ENCODE results near the gene SLC52A3.
"Not testable (repeated sequence)": the region's sequence is repeated elsewhere in the genome, so short reads cannot be mapped to it uniquely, and the experiment has no call there.

The SLC52A3 gene

DNA sequence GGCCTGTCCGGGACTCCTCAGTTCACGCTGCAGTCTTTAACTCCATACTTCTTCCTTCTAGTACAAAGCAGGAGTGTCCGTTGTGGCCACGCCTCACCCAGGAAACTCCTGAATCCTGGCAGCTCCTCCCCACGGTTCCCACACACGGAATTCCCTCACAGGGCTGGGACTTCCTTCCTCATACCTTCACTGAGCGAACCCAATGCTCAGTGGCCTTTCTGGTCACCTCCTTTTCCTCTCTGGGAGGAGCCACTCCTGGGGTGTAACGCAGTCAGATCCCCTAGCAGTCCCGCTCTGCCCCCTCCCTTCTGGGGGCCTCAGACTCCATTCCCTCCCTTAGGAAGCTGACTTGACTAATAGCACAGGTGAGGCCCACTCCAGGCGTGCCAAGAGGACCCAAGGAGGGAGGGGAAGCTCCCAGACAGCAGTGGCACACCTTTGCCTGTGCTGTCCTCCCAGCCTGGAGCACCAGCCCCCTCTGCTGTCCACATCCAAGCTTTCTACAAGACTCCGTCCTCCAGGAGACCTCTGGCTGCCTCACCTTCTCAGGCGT lies at the start of gene SLC52A3:
SLC52A3 (minus strand) TSS at position 75 of the 553 bp plus-strand sequence. CDS start 2,726 bp downstream, outside the sequence.
- no peak for DNase-seq

DNA sequence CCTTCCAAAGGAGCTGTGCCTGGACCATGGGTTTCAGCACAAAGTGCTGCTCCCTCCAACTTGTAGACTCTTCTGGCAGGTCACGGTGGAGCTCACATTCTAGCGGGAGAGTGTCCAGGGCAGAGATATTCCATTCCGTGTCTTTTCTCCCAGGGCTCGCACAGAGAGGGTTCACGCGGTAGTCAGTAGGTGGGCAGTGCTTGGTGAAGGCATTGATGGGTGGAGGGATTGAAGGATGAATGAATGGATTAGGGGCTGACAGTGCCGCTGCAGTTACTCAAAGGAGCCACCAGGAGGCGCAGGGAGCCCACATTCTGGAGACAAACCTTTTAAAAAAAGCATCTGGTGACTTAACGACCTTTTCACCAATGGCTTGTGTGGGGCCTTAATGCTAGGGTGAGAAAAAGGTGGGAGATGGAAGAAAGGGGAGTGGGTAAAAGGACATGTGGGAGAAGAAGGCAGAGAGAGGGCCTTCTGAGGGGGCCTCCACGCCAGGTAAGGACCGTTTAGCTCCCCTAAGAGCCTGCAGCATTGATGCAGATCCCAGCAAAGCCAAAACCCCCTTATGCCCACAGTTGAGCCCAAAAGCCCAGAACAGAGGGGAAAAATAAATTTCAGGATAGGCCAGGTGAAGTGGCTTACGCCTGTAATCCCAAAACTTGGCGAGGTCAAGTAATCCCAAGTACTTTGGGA lies 47.8 kb upstream of the SLC52A3 start:
- no peak for DNase-seq

DNA sequence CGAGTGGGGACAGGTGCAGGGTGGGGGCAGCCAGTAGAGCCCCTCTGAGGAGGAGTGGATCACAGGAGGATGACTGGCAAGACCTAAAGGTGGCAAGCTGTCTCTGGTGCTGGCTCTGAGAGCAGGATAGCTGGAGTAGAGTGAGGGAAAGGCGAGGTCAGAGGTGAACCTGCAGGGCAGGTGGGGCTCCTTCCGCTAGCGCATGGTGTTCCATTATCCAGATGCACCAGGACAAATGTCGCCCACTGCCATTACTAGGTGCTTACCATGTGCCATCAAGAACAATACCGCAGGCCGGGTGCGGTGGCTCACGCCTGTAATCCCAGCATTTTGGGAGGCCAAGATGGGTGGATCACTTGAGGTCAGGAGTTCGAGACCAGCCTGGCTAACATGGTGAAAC lies 46.9 kb upstream of the SLC52A3 start:
- DNase-seq, result no peak

DNA sequence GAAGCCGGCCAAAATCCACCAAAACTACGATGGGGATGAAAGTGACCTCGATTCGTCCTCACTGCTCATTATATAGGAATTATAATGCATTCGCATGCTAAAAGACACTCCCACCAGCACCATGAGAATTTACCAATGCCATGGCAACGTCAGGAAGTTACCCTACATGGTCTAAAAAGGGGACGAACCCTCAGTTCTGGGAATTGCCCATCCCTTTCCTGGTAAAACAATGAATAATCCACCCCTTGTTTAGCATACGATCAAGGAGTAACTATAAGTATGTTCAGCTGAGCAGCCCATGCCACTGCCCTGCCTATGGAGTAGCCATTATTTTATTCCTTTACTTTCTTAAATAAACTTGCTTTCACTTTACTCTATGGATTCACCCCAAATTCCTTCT lies 45.1 kb upstream of the SLC52A3 start:
- DNase-seq, result no peak

DNA sequence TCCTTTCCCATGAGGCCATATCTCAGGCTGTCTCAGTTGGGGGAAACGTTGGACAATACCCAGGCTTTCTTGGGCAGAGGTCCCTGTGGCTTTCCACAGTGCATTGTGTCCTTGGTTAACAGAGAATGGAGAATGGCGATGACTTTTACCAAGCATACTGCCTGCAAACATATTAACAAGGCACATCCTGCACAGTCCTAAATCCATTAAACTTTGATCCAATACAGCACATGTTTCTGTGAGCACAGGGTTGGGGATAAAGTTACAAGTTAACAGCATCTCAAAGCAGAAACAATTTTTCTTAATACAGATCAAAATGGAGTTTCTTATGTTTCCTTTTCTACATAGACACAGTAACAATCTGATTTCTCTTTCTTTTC lies 44.1 kb upstream of the SLC52A3 start:
- not testable (repeated sequence) for DNase-seq

DNA sequence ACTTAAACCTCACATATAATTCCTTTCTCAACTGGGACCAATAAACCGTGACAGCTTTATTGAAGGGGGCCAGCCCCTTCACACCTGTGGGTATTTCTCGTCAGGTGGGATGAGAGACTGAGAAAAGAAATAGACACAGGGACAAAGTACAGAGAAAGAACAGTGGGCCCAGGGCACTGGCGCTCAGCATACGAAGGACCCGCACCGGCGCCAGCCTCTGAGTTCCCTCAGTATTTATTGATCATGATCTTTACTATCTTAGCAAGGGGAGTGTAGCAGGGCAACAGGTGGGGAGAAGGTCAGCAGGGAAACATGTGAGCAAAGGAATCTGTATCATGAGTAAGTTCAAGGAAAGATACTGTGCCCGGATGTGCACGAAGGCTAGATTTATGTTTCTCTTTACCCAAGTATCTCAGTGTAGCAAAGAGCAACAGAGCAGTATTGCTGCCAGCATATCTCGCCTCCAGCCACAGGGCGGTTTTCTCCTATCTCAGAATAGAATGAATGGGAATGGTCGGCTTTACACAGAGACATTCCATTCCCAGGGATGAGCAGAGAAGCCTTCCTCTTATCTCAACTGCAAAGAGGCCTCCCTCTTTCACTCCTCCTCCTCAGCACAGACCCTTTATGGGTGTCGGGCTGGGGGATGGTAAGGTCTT lies 43.6 kb upstream of the SLC52A3 start:
- not testable (repeated sequence) for DNase-seq

DNA sequence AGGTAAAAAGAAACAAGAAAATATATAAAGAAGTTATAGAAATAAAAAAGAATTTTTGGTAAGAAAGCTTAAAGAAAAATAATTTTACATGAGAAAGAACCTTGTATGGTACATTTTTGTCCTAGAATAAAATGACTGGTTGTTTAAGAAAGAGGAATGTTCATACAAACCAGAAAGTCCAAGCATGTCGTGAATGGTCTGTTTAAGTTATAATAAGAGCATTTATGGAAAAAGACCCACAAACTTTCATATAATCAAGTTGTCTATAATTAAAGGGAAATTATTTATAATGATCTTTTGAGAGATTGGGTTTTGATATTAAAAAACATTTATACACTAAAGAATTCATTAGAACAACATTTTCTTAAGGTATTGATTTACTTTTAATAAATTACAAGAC lies 37.4 kb upstream of the SLC52A3 start:
- no peak for DNase-seq

DNA sequence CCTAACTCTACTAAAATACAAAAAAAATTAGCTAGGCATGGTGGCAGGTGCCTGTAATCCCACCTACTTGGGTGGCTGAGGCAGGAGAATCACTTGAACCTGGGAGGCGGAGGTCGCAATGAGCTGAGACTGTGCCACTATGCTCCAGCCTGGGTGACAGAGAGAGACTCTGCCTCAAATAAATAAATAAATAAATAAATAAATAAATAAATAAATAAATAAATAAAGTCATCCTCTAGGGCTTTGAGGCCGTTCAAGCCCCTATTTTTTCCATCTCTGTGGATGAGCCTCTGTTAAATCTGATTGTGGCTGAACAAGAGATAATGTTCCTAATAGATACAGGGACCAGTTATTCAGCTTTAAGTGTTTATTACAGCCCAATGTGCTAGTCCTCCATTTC lies 33.4 kb upstream of the SLC52A3 start:
- DNase-seq, result no peak

DNA sequence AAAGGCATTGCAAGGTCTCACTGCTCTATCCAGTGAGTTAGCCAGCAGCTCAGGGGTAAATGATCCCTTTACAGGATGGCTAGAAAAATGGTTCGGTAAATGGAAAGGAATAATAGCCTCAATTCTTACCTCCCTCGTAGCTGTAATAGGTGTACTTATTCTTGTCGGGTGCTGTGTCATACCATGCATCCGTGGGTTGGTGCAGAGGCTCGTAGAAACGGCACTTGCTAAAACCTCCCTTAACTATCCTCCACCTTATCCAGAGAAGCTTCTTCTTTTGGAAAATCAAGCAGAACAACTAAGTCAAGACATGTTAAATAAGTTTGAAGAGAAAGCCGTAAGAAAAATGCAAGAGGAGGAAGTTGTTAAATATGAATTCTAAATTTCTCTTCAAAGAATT lies 31.7 kb upstream of the SLC52A3 start:
- DNase-seq, result not testable (repeated sequence)

DNA sequence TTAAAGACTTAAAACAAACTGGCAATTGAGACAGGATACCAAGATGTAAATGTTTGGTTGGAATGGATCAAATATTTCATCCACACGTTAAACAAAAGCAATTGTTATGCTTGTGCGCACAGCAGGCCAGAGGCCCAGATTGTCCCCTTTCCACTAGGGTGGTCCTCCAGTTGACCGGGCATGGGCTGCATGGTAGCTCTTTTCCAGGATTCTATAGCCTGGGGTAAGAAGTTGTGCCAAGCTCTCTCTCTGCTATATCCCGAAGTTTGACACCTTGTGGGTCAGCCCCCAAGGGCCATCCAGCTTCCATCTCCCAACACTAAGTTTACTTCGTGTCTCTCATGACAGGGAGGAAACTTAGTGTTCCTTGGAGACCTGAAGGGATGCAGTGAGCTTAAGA lies 30.4 kb upstream of the SLC52A3 start:
- not testable (repeated sequence) for DNase-seq

DNA sequence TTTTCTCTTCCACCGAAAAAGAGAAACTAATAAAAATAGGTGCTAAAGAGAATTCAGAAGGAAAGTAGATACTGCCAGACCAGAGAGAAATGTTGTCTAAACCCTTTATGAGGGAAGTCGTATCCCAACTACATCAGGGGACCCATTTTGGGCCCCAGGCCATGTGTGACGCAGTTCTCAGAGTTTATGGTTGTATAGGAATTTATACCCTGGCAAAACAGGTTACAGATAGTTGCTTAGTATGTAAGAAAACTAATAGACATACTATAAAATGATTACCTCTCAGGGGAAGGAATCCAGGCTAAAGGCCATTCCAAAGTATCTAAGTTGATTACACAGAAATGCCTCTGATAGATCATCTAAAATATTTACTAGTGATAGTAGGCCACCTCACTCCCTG lies 28.6 kb upstream of the SLC52A3 start:
- DNase-seq, result no peak

DNA sequence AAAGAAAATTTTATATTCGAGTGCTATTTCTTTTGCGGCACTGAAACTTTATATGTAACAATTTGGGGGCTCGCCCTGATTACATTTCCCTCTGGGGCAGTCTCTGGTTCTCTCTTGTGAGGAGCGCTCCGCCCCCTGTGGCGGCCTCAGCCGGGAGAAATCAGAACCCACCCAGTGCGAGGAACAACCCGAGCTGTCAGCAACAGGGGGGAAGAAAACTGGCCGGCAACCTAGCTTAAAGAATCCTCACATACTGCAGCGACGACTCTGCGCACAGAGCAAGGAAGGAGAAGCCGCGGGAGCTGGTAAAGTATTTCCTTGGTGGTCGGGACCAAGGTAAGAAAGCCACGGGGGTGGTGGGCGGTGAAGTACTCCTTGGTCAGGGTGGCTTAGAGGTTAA lies 23.9 kb upstream of the SLC52A3 start:
- DNase-seq, result no peak

DNA sequence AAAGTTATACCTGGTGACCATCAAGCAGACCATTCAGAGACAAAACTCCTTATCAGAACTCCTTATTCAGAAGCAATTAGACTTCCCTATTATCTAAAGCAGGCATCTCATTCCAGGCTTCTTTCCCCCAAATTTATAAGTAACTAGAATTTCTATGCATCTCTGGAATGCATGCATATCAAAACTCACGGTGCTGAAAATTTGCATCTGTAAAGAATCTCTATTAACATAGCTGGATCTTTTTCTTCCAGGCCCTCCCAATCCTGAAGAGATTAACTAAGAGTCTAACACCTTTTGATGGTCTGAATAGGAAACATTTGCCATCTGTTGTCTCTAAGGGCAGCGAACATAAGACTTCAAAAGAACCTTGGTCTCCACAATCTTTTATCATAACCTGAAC lies 22.8 kb upstream of the SLC52A3 start:
- no peak for DNase-seq

DNA sequence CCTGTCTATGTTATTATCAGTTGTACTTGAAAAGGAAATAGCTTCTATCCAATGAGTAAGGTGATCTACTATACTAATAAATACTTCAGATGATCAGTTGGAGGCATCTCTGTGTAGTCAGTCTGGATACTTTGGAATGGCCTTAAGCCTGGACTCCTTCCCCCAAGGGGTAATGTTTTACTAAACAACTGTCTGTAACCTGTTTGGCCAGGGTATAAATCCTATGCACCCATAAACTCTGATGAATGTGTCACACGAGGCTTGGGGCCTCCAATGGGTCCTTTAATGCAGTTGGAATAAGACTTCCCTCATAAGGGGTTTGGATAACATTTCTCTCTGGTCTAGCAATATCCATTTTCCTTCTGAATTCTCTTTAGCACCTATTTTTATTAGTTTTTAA lies 19.5 kb upstream of the SLC52A3 start:
- DNase-seq, result no peak

DNA sequence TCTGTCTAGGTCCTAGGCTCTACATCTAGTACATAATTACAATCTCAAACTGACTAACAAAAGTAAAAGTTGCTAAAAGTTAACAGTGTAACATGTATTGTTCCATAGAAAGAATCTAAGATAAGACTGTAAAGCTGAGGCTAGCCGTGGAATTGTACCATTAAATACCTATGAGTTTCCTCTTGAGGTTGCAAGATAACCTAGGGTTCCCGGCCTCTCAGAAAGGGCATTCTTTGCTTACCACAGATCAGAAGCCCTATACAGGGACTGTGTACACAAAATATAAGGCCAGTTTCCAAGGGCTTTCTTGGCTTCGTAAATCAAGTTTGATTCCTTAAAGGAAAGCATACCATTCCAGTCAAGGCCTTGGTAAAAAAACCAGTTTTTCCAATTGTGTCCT lies 11.5 kb upstream of the SLC52A3 start:
- DNase-seq, result no peak

DNA sequence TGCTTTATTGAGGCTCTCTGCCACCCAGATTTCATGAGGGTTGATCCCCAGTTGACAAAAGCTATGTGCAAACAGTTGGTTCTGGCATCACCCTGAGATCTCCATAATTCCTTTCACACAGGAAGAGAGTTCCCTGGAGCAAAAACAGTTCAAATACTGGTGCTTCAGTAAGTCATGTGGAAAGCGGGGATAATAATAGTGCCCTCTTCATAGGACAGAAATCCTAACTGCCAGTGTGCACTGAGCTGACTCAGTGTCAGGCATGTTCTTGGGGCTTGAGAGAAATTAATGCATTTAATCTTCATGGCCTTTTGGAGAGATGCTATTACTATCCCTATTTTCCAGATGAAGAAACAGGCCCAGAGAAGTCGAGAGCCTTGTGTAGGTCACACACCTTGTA lies 7.9 kb upstream of the SLC52A3 start:
- no peak for DNase-seq

DNA sequence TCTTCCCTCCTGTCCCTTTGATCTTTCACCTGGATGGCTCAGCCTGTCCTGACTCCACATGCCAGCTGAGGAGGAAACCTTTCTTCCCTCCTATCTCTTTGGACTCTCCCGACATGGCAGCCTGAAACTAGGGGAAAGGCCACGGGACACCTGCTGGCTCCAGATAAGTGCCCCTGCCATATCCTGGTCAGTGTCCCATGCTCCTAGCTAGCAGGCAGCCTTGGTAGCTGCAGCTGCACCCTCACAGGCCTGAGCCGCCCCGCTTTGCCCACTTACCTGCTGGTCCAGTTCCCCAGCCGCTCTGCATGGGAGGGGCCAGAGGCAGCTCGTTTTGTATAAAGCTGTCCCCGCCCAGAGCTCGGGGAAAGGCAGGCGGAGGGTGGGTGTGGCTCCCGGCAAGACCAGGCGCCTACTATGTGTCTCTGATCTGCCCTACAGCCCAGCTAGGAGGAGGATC lies 7.4 kb upstream of the SLC52A3 start:
- no peak for DNase-seq

DNA sequence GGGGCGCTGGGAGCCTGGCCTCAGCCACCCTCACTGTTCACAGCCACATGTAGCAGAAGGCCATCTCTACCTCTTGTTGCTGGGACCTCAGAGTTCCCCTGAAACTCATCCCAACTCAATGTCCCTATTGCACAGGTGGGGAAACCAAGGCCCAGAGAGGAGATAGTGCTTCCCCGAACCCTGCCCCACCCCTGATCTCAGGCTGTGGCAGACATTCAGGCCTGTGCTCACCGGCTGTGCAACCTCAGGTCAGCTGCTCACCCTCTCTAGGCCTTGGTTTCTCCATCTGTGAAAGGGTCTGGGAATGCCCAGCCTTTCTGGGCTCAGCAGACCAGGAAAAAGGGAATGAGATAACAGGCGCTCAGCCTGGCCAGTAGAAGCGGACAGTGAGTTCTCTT lies 6.4 kb upstream of the SLC52A3 start:
- DNase-seq, result no peak

DNA sequence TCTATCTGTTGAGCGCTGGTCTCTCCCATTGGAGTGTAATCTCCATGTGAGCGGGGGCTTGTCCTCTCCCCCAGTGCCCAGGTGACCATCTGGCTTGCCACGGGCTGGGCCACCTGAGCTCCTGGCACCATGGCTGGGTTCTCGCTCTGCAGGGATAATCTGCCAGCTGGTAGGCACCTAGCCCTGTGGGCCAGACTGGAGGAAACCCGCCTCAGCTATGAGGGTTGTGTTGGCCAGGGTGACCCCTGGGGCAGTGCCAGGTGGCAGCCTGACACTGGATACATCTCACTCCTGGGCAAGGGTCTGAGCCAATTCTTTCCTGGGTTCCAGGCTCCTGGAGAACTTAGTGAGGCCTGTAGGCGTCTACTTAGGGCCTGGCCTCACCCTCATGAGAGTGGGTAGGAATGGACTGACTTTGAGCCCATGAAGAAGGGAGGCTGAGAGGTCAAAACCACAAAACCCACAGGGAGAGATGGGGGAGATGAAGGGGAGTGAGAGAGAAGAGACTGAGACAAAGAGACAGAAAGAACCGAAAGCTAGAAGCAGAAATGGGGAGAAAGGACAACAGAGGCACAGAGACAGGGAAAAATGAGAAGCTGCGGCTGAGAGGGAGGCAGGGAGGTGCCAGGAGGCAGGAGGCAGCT lies 5.8 kb upstream of the SLC52A3 start:
- no peak for DNase-seq

DNA sequence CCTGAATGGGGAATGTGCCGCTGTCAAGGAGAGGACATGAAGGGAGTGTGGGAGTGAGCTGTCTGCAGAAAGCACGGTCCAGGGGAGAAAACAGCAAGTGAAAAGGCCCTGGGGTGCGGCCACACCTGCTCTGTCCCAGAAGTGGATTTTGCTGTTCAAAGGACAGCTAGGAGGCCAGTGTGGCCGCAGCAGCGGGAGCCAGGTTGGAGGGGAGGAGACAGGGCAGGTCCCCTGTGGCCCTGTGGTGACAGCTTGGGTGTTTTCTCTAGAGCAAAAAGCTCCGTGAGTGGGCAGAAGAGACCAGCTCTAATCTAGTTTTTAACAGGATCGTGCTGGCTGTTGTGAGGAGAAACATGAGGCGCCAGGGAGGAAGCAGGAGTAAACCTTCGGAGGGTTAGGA lies 4.5 kb upstream of the SLC52A3 start:
- no peak for DNase-seq

DNA sequence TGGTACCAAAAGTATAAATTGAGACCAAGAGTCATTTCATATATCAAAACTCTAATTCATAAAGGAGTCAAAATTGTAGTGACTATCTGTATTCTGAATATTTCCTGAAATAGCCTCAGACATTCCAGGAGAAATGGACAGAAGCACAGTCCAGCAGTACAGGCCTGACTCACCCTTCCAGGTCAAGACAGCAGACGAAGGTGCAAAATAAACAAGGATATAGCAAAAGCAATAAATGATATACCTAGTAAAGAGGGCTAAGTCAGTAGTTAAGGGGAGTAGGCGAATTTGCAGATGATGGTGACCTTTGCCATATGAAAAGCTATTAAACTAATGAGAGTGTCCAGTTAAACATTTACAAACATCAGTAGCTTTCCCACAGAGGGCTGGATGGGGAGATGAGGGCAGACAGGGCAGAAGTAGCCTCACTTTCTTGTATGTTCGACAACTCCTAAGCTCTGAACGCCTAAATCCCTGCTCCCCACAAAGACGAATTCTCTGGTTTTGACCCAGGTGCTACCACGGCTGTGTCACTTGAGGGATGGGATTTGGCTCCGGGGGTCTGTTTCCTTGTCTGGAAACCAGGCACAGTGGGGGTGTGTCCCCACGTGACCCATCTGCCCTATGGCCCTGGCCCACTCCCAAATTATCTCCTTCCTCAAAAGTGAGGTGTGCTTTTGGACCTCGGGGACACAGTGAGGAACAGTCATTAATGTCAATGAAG lies 3.6 kb upstream of the SLC52A3 start:
- no peak for DNase-seq

DNA sequence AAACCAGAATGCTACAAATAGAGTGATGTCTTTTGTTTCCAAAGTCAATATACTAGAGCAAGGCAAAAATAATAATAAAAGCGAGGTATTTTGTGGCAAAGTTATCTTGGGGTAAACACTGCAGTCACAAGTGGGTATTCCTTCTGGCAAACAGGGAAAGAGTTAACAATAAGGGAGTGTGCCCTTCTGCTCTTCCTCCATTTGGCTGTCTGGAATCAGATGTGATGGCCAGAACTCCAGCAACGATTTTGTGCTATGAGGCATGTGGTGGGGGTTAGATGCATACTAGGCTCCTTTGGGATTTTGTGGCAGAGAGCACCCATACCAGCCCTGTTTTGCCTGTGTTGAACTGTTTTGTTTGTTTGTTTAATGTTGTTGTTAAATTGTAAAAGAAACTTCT lies 2.4 kb upstream of the SLC52A3 start:
- DNase-seq, result no peak

DNA sequence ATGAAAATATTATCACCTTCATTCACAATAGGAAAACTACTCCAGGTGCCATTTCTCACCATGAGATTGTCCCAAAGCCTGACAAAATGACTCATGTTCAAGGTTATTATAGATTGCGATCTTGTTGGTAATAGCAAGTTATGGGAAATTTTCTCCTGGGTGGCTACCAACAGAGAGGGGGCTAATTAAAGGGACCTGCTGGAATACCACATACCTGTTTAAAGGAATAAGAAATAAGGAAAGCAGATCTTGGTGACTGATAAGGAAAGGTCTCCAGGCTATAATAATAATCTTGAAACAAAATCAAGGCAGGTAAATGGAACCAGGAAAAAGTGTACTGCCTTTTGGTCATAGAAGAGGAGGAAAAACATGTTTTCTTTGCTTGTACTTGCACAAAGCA lies 1.4 kb downstream of the SLC52A3 start:
- DNase-seq, result no peak
